ENCODE measurements around the gene DUOX1.
"Not testable (repeated sequence)": the region's sequence is repeated elsewhere in the genome, so short reads cannot be mapped to it uniquely, and the experiment has no call there.

The DUOX1 gene

DNA sequence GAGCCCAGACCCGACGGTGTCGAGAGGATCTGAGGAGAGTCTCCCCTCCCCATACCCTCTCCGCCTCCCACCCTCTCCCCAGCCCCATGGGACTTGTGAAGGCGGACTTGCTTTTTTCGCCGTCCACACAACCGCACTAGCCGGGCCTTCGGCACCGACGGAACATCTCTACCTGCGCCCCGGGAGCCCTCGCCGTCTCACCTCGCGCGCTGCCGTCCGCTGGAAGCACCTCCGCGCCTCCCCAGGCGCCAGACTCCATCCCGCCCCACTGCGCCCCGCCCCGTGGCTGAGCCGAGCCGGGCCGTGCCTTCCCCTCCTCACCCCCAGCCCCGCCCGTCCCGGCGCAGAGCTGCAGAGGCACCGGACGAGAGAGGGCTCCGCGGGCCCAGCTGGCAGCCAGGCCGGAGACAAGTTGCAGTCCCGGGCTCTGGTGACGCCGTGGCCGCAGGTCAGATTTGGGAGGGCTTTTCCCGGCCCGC lies at the start of gene DUOX1, which contains the start of gene DUOXA1:
Gene DUOX1 (plus strand): TSS at position 344 of the 479 bp plus-strand sequence. CDS start 1,973 bp downstream, outside the sequence.
Gene DUOXA1 (minus strand): TSS at position 229 of the 479 bp plus-strand sequence. CDS start 6,865 bp downstream, outside the sequence.
- peak; percentile 79 for DNase-seq (ENCODE audit: low read depth)
- TF ChIP-seq, protein P1, sequence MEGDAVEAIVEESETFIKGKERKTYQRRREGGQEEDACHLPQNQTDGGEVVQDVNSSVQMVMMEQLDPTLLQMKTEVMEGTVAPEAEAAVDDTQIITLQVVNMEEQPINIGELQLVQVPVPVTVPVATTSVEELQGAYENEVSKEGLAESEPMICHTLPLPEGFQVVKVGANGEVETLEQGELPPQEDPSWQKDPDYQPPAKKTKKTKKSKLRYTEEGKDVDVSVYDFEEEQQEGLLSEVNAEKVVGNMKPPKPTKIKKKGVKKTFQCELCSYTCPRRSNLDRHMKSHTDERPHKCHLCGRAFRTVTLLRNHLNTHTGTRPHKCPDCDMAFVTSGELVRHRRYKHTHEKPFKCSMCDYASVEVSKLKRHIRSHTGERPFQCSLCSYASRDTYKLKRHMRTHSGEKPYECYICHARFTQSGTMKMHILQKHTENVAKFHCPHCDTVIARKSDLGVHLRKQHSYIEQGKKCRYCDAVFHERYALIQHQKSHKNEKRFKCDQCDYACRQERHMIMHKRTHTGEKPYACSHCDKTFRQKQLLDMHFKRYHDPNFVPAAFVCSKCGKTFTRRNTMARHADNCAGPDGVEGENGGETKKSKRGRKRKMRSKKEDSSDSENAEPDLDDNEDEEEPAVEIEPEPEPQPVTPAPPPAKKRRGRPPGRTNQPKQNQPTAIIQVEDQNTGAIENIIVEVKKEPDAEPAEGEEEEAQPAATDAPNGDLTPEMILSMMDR (IDR thresholded peaks at IDR 0.05; ENCODE audit: insufficient read depth, low read depth, low read length, missing control alignments): no peak
- H3K4me3 ChIP-seq (ENCODE audit: low read length): peak within 1 kb of the TSS; percentile 59

DNA sequence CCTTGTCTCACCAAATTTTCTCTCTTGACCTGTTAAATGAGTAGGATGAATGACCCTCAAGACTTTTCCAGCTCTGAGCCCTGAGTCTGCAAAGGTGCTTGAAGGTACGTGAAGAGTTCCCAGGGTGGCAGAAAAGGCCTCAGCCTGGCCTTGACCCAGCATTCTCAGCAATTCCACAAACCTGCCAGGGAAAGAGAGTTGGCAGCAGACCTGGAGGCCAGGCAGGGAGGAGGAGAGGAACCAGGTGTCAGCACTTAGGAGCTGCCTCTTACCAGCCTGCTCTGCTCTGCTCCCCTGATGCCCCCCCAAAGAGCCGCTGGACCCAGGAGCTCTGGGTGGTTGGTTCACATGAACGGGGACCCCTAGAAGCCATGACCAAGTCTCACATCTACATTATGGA lies 49.2 kb upstream of the DUOX1 start:
- DNase-seq (ENCODE audit: low read depth); H3K4me3 ChIP-seq (ENCODE audit: low read length): not testable (repeated sequence)

DNA sequence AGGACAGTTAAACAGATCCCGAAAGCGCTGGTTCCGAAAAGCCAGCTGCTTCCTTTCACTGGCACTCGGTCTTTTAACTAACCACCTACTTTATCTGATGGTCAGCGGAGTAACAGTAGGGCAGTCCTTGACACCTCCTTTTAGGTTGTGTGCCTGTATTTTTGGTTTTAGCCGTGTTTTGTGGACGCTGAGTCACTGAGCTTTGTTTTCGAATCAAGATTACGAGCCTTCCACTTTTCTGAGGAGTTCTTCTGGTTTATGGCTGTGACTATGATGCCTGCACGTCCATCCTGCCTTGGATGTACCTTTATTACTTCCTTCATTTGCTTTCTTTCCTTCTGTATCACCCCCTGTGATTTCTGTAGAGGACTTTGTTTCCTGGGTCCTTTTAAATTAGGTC lies 47.4 kb upstream of the DUOX1 start:
- not testable (repeated sequence) for H3K4me3 ChIP-seq (ENCODE audit: low read length); DNase-seq (ENCODE audit: low read depth)

DNA sequence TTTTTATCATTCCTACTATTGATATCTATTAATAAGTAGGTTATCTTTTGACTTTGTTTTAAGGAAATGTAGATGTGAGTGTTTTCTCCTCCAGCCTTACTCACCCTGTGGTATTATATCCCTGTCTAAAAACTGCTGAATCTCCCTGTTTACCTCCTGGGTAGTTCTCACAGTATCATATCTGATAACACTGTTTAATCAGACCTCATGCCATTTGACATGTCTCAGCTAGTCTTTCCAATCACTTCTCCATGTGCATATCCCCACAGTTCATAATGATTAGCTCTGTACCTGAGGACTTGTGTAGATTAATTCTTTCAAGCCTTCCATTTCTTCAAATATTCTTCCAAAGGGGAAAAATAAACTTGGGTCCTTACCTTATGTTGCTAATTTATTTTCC lies 46.6 kb upstream of the DUOX1 start:
- H3K4me3 ChIP-seq (ENCODE audit: low read length): no peak overlapping the region
- peak; percentile 32 for DNase-seq (ENCODE audit: low read depth)
- TF ChIP-seq, protein P1 (IDR thresholded peaks at IDR 0.05; ENCODE audit: insufficient read depth, low read depth, low read length, missing control alignments): no peak

DNA sequence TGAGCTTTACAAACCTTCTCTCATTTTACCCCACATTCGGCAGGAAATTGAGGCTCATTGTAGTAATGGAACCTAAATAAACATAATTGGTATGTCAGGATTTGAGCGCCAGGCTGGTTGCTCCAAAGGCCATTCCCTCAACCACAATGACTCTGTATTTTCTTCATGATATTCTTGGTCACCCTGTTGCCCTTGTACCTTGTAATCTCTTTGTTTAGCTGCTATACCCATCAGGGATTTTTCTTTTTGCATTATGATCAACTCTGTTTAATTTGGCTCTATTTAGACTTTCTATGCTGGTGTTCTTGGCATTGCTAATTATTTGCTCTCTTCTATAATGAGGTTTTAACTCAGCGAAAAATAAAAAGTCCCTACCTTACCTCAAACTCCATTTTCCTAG lies 45.6 kb upstream of the DUOX1 start:
- H3K4me3 ChIP-seq (ENCODE audit: low read length): no peak overlapping the region
- DNase-seq (ENCODE audit: low read depth): no peak
- TF ChIP-seq, protein P1 (IDR thresholded peaks at IDR 0.05; ENCODE audit: insufficient read depth, low read depth, low read length, missing control alignments): no peak

DNA sequence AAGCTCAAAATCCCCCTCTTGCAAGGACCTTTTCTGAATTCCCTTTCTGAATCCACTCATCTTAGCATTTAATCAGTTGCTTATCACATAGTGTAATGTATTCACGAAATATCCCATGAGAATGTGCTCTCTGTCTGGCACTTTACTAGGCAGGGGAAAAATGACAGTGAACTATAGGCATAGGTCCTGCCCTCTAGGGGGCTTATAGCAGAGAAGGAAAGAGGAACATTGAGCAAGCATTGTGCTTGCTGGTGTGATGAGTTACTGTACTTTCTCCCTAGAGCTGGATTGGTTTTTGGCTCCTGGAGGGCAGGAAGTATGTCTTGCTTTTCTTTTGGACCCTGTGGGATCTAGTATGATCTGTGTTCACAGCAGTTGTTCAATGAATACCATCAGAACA lies 42.3 kb upstream of the DUOX1 start:
- no peak for DNase-seq (ENCODE audit: low read depth)
- TF ChIP-seq, protein P1 (IDR thresholded peaks at IDR 0.05; ENCODE audit: insufficient read depth, low read depth, low read length, missing control alignments): no peak
- no peak overlapping the region for H3K4me3 ChIP-seq (ENCODE audit: low read length)

DNA sequence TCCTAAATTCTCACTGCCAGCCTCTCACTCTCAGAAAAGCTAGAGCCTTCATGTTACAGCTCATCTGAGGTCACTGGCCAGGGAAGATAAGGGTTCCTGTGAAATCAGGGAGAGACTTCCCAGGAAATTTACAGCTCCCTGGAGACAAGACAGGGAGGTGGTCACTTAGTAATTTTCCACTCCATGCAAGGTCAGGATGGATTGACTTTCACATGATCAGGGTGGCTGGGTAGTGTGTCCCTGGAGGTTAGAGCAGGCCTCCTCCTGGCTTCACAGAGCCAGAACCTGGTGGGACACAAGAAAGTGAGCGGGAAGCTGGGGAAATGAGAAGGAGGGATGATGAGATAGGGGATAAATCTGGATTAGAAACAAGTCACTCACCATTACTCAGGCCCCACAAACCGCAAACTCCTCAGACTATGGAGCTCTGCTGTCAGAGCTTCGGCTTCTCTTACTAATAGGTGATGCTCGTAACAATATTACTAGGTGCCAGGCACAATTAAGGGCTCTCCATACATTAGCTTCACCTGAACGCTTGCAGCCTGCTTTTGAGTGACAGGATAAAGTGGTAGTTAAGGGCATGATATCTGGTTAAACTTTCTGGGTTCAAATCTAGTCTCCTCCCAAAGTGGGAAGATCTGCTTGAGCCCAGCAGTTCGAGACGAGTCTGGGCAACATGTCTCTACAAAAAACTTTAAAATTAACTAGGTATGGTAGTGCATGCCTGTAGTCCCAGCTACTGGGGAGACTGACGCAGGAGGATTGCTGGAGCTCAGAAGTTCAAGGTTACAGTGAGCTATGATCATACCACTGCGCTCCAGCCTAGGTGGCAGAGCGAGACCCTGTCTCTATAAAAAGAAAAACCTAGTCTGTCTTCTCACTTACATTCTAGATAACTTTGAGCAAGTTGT lies 40.7 kb upstream of the DUOX1 start:
- TF ChIP-seq, protein P1 (IDR thresholded peaks at IDR 0.05; ENCODE audit: insufficient read depth, low read depth, low read length, missing control alignments): no peak
- no peak for DNase-seq (ENCODE audit: low read depth)
- H3K4me3 ChIP-seq (ENCODE audit: low read length): no peak overlapping the region

All from epithelial cell of esophagus (primary cell).